ENCODE results near the gene LRRC25.

LRRC25 gene

GRCh38 chr19:18435178-18435841 is 37.9 kb upstream of the LRRC25 start:
- no peak overlapping the region for H3K4me3 ChIP-seq (ENCODE audit: low read depth, low read length)
- TF ChIP-seq CTCF (IDR thresholded peaks at IDR 0.05; ENCODE audit: low read depth, low read length) = no peak

DNA sequence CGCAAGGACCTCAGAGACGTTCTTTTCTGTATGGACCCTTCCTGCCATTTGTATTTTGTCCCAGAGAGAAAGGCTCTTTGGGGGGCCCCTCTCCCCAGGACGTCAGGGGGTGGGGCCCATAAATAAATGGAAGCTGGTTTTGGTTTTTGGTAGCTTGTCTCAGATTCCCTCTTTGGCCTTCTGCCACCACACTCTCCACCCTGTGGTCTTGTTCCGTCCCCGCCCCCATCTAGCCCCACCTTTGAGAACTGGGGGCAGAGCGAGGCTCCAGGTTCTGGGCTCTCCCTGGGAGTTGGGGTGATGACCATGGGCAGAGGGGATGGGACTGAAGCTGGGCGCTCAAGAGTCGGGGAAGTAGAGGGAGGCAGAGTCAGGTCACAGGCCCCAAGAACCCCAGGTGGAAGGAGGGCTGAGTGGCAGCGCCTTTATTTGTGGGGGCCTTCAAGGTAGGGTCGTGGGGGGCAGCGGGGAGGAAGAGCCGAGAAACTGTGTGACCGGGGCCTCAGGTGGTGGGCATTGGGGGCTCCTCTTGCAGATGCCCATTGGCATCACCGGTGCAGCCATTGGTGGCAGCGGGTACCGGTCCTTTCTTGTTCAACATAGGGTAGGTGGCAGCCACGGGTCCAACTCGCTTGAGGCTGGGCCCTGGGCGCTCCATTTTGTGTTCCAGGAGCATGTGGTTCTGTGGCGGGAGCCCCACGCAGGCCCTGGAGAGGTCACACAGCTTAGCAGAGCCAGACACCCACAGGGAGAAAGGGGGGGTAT is 37.2 kb upstream of the LRRC25 start:
- no peak for TF ChIP-seq CTCF (IDR thresholded peaks at IDR 0.05; ENCODE audit: low read depth, low read length)
- H3K4me3 ChIP-seq (ENCODE audit: low read depth, low read length) = no peak overlapping the region

DNA sequence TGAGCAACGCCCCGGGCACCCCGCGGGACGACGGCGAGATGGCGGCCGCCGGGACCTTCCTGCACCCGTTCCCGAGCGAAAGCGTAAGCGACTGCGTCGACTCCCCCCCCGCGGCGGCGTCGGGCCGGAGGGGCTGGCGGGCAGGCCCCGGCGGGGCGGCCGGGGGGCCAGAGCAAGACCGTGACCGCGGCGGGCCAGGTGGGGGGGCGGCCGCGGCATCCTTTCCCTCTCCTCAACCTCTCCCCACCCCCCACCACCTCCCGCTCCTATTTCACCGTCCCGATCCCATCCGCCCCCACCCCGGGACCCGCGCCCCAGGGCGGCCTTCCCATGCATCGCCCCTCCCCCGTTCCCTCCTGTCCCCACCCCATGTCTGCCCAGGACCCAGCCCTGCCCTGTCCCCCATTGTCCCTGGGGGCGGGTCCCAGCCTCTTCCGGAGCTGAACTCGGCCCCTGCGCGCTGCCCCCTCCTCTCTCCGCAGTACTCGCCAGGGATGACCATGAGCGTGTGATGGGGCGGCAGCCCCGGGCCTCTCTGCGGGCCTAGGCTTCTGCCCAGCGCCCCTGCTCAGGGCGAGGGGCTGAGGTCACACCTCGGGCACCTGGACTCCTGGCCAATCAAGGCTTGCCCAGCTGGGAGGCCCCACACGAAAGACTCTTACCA is 36.4 kb upstream of the LRRC25 start:
- no peak overlapping the region for H3K4me3 ChIP-seq (ENCODE audit: low read depth, low read length)
- TF ChIP-seq CTCF (IDR thresholded peaks at IDR 0.05; ENCODE audit: low read depth, low read length) = no peak

DNA sequence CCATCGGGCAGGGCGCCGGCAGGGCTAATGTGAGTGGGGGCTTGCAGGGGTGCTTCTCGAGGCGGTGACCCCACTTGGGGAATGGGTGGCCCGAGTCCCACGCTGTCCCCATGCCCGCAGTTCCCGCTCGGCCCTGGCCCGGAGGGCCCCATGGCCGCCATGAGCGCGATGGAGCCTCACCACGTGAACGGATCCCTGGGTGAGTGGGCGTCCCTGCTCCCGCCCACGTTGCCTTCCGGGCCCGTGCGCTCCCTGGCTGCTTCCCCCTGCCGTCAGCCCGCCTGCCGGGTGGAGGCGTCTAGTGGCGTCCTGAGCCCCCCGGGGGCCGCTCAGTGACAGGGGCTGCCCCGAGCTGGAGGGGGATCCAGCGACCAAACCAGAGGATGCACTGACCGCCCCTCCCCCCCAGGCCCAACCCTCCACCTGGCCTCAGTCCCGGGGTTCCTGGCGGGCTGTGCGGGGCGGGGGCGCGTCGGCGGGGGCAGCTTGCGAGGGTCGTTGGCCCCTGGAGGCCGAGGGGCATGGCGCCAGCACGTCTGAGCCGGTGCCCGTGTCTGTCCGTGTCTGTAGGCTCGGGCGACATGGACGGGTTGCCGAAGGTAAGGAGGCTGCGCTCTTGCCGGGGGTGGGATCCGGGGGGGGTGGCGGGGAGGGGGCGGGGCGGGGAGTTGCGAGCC is 35.7 kb upstream of the LRRC25 start:
- no peak overlapping the region for H3K4me3 ChIP-seq (ENCODE audit: low read depth, low read length)
- TF ChIP-seq CTCF (IDR thresholded peaks at IDR 0.05; ENCODE audit: low read depth, low read length) = no peak

GRCh38 chr19:18432275-18433014 is 35.0 kb upstream of the LRRC25 start:
- TF ChIP-seq CTCF (IDR thresholded peaks at IDR 0.05; ENCODE audit: low read depth, low read length) = no peak
- H3K4me3 ChIP-seq (ENCODE audit: low read depth, low read length) = no peak overlapping the region

DNA sequence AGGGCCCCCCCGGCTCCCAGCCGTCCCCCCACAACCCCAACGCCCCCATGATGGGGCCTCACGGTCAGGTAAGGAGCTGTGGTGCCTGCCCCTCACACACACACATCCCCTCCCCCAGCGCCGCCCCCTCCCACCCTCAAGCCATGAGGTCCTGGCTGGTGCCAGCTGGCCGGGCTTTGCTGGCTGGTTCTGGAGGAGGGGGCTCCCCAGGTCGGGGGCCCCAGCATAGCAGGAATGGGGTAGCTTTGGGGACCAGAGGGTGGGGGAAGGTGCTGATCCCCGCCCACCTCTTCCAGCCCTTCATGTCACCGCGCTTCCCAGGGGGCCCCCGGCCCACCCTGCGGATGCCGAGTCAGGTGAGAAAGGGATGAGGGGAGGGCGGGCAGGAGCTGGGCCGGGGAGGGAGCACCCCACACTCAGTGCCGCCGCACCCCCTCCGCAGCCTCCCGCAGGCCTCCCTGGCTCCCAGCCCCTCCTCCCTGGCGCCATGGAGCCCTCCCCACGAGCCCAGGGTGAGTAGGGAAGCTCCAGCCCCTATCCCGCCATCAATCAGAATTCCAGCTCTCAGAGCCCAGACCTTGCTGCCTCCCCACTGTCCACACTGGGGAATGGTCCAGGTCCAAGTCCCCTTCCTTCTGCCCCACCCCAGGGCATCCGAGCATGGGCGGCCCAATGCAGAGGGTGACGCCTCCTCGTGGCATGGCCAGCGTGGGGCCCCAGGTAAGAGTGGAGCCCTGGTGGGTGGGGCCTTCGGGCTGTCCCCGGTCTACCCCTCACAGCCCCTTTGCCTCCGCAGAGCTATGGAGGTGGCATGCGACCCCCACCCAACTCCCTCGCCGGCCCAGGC is 34.2 kb upstream of the LRRC25 start:
- TF ChIP-seq CTCF (IDR thresholded peaks at IDR 0.05; ENCODE audit: low read depth, low read length) = no peak
- no peak overlapping the region for H3K4me3 ChIP-seq (ENCODE audit: low read depth, low read length)

Data from WI38 (cell line).